Rectal smooth muscle tissue (tissue), 1 donor: ENCODE results near the gene PTPN1.

Experiments used
- H3K27ac ChIP-seq: one replicate; pipeline ENCODE4 v1.7.0; 2013; ENCODE audit warnings: low read depth, low read length, inconsistent platforms
- H3K27me3 ChIP-seq: one replicate; pipeline ENCODE4 v1.7.0; 2013; ENCODE audit warnings: low read length; ENCODE audit not compliant: control insufficient read depth, insufficient read depth
- H3K36me3 ChIP-seq: one replicate; pipeline ENCODE4 v1.7.0; 2013; ENCODE audit warnings: low read length; ENCODE audit not compliant: control insufficient read depth, insufficient read depth
- H3K4me1 ChIP-seq: one replicate; pipeline ENCODE4 v1.7.0; 2013; ENCODE audit warnings: low read length; ENCODE audit not compliant: control insufficient read depth, insufficient read depth
- H3K4me3 ChIP-seq: one replicate; pipeline ENCODE4 v1.7.0; 2013; ENCODE audit warnings: low read length
- H3K9ac ChIP-seq: one replicate; pipeline ENCODE4 v1.7.0; 2013; ENCODE audit warnings: low read length

Gene PTPN1

DNA sequence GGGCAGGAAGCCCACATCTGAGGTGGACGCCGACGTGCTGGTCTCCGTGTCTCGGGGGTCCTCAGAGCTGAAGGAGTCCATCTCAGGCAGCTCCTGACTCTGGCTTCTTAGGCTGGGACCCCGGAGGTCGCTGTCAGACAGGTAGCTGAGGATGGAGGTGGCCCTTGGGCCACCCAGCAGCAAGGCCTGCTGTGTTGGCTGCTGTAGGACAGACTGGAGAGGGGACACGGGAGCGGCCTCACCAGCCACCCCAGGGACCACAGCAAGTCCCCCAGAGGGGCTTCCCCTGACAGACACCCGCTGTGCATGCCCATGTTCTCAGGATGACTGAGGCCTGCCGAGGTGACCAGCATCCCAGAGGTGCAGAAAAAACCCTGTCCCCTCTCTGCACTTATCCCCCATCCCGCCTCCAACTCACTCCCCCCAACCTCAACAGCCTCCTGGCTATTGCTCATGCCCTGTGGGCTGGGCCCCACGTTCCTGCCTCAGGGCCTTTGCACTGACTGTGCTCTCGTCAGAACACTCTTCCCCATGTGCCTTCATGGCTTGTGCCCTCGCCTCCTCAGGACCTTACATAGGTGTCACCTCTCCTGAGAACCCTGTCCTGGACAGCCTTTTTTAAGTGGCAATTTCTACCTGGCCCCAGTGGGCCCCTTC lies 92.4 kb downstream of the PTPN1 start:
- Histone ChIP-seq H3K27me3 (no peaks in the 10 kb centered on the region), H3K4me3 (no peak overlapping the region), H3K27ac (no peak overlapping the region), H3K9ac (no peak overlapping the region), H3K36me3 (peaks cover 3% of the 10 kb centered on the region), H3K4me1 (no peaks in the 10 kb centered on the region)

DNA sequence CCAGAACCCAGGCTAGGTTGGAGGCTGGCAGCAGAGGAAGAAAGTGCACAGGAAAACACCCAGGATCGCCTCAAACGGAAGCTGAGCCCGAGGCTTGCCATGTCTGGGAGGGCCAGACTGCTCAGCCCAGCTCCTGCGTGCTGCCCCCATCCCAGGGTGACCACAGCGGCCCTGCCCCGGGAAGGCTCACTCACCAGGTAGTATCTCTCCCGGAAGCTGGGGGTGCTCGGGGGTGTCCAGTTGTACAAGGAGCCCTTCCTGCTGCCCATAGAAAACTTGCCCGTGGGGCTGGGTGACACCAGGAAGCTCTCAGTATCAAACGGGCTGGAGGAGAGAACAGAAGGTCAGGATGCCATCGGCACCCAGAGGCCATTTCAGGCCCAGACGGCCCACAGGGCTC lies 94.3 kb downstream of the PTPN1 start:
- H3K4me1 ChIP-seq = no peaks in the 10 kb centered on the region
- peaks cover 3% of the 10 kb centered on the region for H3K36me3 ChIP-seq

DNA sequence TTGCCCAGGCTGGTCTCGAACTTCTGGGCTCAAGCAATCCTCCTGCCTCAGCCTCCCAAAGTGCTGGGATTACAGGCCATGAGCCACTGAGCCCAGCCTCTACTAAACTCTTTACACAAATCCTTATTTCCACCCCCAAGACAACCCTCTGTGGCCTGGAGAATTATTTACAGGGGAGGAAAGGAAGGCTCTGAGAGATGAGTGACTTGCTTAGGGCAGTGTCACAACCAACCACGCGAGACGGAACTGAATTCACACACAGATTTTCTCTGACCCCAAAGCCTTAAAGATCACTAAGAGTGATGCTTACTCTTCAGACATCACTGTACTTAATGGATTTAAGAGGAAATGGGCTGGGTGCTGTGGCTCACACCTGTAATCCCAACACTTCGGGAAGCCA lies 95.0 kb downstream of the PTPN1 start:
- H3K36me3 ChIP-seq = peaks cover 3% of the 10 kb centered on the region
- H3K27ac ChIP-seq = no peak overlapping the region
- H3K4me1 ChIP-seq = no peaks in the 10 kb centered on the region
- H3K27me3 ChIP-seq = no peaks in the 10 kb centered on the region
- H3K9ac ChIP-seq = no peak overlapping the region
- H3K4me3 ChIP-seq = no peak overlapping the region

More for the DNA sequence above, 94.3 kb downstream of the PTPN1 start:
- Histone ChIP-seq H3K27me3 (no peaks in the 10 kb centered on the region), H3K27ac (no peak overlapping the region), H3K4me3 (no peak overlapping the region), H3K9ac (no peak overlapping the region)

DNA sequence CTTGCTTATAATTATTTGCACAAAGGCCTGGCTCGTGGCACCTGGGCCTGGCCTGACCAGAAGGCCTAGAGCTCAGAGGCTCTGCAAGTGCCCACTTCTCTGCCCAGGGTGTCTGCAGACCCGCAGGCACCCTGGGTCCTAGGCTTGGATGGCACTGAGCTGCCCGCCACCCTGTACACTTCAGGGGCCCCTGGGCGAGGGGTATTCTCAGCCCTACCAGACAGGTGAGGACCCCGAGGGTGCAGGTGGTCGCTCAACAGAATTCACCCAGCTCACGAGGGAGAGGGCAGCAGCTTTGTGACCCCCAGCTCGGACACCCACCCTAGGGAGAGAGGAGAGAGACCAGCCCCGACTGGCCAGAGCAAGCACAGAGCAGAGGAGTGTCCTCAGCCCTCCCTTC lies 97.3 kb downstream of the PTPN1 start:
- H3K27me3 ChIP-seq = no peaks in the 10 kb centered on the region

GRCh38 chr20:50607850-50608749 lies 97.9 kb downstream of the PTPN1 start:
- no peaks in the 10 kb centered on the region for H3K27me3 ChIP-seq
- peaks cover 3% of the 10 kb centered on the region for H3K36me3 ChIP-seq
- H3K9ac ChIP-seq = no peak overlapping the region
- no peak overlapping the region for H3K4me3 ChIP-seq
- no peak overlapping the region for H3K27ac ChIP-seq
- no peaks in the 10 kb centered on the region for H3K4me1 ChIP-seq

More for the DNA sequence above, 97.3 kb downstream of the PTPN1 start:
- peaks cover 3% of the 10 kb centered on the region for H3K36me3 ChIP-seq
- H3K4me3 ChIP-seq = no peak overlapping the region
- no peaks in the 10 kb centered on the region for H3K4me1 ChIP-seq
- no peak overlapping the region for H3K27ac ChIP-seq
- no peak overlapping the region for H3K9ac ChIP-seq

GRCh38 chr20:50608750-50609104 lies 98.5 kb downstream of the PTPN1 start:
- Histone ChIP-seq H3K27ac (no peak overlapping the region), H3K4me3 (no peak overlapping the region), H3K4me1 (no peaks in the 10 kb centered on the region), H3K9ac (no peak overlapping the region), H3K36me3 (peaks cover 3% of the 10 kb centered on the region), H3K27me3 (no peaks in the 10 kb centered on the region)

- no peaks in the 10 kb centered on the region for H3K27me3 ChIP-seq
- peaks cover 3% of the 10 kb centered on the region for H3K36me3 ChIP-seq
- no peak overlapping the region for H3K27ac ChIP-seq
- no peak overlapping the region for H3K9ac ChIP-seq
- no peaks in the 10 kb centered on the region for H3K4me1 ChIP-seq
- H3K4me3 ChIP-seq = no peak overlapping the region
Measured at GRCh38 chr20:50609438-50609989, 99.3 kb downstream of the PTPN1 start.

DNA sequence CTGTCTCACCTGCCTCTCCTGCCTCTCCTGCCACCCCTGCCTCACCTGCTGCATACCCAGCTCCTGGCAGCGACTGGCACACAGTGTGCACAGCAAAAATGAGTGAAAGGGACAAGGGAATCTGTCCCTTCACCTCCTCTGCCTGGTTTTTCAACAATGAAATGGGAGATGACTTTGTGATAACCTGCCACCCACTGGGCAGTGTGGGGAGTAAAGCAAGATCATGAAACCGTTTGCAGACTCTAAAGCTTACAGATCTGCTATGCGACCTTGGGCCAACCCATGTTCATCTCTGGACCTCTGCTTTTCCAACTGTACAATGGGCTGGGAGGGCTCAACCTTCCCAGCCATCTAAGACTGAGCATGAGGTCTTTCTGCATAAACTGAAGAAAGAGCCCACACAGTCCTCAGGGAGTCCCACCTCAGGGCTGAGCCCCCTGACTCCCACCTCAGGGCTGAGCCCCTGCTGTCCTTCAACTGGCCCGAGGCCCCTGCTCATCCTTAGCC lies 100.1 kb downstream of the PTPN1 start:
- no peak overlapping the region for H3K9ac ChIP-seq
- H3K4me1 ChIP-seq = no peaks in the 10 kb centered on the region
- no peaks in the 10 kb centered on the region for H3K27me3 ChIP-seq
- no peak overlapping the region for H3K4me3 ChIP-seq
- H3K27ac ChIP-seq = no peak overlapping the region
- no peaks in the 10 kb centered on the region for H3K36me3 ChIP-seq

GRCh38 chr20:50611128-50611810 lies 101.1 kb downstream of the PTPN1 start:
- Histone ChIP-seq H3K27me3 (no peaks in the 10 kb centered on the region), H3K9ac (no peak overlapping the region), H3K4me1 (no peaks in the 10 kb centered on the region), H3K27ac (no peak overlapping the region), H3K36me3 (no peaks in the 10 kb centered on the region), H3K4me3 (no peak overlapping the region)

DNA sequence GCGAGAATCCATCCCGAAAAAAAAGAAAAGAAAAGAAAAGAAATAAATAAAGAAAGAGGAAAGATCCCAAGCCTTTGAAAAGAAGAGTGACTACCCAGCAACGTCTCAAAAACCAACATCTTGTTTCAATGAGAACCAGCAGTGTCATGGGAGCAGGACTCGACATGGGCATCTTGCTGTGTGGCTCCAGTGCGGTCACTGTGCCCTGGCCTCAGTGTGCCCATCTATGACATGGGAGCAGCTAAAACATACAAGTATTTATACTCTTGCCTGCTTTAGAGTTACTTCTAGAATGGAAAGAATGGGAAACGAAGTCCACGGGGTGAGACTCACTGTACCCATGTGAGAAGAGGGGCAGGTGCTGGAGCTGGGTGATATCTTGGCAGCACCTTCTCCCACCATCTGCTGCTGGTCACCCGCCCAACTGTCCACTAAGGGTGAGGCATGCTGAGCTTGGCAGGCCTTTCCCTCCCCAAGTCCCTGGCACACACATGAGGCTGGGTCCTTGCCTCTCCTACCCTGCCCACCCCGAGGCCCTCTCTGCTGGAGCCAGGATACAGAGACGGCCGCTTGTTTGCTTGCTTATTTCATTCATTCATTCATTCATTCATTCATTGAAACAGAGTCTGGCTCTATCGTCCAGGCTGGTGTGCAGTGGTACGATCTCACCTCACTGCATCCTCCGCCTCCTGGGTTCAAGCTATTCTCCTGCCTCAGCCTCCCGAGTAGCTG lies 103.4 kb downstream of the PTPN1 start:
- no peaks in the 10 kb centered on the region for H3K27me3 ChIP-seq
- H3K4me3 ChIP-seq = no peak overlapping the region
- H3K36me3 ChIP-seq = no peaks in the 10 kb centered on the region

GRCh38 chr20:50615407-50615806 lies 105.2 kb downstream of the PTPN1 start:
- Histone ChIP-seq H3K9ac (no peak overlapping the region), H3K4me1 (no peaks in the 10 kb centered on the region), H3K4me3 (no peak overlapping the region), H3K27me3 (no peaks in the 10 kb centered on the region), H3K27ac (no peak overlapping the region), H3K36me3 (no peaks in the 10 kb centered on the region)

More for the DNA sequence above, 103.4 kb downstream of the PTPN1 start:
- Histone ChIP-seq H3K9ac (no peak overlapping the region), H3K27ac (no peak overlapping the region), H3K4me1 (no peaks in the 10 kb centered on the region)
